ENCODE measurements around the gene TPP1. TPM values are rescaled to one million over a fixed set of nuclear protein-coding genes. Genes with fewer than 3 reads are reported as not detected.
A peak's percentile ranks its signal among the peaks of the same experiment; 100 is the strongest.

The TPP1 gene
- total and polyA plus RNA-seq, 2 of the 13 experiments (the other 11 are each of a cell fraction or from before 2014, with no cell fraction given): 13.9 to 74.6 TPM

DNA sequence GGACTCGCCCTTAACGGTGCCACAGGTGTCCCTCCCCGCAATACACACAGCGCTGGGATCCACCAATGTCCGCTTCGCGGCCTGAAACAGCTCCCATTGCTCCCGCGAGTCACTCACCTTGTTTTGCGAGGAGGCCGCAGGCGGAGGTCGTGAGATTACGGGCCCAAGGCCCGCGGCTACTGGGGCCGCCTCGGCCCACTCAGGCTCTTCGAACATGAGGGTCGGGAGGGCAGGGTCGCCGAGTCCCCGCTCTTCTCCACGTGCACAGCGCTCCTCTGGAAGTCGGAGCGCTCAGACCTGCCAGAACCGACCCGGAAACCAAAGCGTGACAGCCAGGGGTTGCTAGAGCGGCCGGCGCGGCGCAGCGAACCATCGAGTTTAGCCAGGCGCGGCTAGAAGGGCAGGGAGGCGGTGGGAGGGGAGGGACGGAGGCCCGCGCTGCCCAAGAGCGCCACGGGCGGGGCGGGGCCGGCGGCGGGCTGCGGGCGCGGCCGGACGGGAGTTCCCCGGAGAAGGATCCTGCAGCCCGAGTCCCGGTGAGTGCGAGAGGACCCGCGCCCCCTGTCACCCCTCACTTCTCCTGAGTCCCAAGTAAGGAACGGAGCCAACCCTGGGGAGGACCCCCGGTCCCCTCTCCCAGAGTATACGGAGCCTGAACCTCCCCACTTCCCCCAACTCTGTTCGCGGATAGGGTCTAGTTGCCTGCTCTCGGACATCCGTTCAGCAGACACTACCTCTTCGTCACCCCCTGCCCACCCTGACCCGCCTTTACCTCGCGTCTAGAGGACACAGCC lies 15.7 kb downstream of the TPP1 start, which contains the start of the genes ILK and RRP8 (continued):
- TF ChIP-seq, protein P1, sequence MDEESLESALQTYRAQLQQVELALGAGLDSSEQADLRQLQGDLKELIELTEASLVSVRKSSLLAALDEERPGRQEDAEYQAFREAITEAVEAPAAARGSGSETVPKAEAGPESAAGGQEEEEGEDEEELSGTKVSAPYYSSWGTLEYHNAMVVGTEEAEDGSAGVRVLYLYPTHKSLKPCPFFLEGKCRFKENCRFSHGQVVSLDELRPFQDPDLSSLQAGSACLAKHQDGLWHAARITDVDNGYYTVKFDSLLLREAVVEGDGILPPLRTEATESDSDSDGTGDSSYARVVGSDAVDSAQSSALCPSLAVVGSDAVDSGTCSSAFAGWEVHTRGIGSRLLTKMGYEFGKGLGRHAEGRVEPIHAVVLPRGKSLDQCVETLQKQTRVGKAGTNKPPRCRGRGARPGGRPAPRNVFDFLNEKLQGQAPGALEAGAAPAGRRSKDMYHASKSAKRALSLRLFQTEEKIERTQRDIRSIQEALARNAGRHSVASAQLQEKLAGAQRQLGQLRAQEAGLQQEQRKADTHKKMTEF (CRISPR knock-in tag; IDR thresholded peaks at IDR 0.05): peak; percentile 84
- peak; percentile 62 for TF ChIP-seq MEF2D (CRISPR knock-in tag; IDR thresholded peaks at IDR 0.05)
- no peak for TF ChIP-seq HHEX (CRISPR knock-in tag; IDR thresholded peaks at IDR 0.05)
- TF ChIP-seq, protein P2, sequence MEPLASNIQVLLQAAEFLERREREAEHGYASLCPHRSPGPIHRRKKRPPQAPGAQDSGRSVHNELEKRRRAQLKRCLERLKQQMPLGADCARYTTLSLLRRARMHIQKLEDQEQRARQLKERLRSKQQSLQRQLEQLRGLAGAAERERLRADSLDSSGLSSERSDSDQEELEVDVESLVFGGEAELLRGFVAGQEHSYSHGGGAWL (CRISPR knock-in tag; IDR thresholded peaks at IDR 0.05): peak; percentile 88
- peak; percentile 82; the same call in 1 of the 2 replicates for TF ChIP-seq ZNF839 (CRISPR knock-in tag; IDR thresholded peaks at IDR 0.05; ENCODE audit: borderline replicate concordance)
- peak; percentile 78 for TF ChIP-seq RNF2 (conservative IDR thresholded peaks at IDR 0.05; ENCODE audit: low read depth)
- TF ChIP-seq TCF7 (IDR thresholded peaks at IDR 0.05; ENCODE audit: low read depth): no peak
- TF ChIP-seq ZBTB21 (CRISPR knock-in tag; IDR thresholded peaks at IDR 0.05): no peak; the same call in 1 of the 2 replicates
- no peak for TF ChIP-seq ZSCAN20 (CRISPR knock-in tag; IDR thresholded peaks at IDR 0.05; ENCODE audit: borderline replicate concordance)
- TF ChIP-seq, protein P3, sequence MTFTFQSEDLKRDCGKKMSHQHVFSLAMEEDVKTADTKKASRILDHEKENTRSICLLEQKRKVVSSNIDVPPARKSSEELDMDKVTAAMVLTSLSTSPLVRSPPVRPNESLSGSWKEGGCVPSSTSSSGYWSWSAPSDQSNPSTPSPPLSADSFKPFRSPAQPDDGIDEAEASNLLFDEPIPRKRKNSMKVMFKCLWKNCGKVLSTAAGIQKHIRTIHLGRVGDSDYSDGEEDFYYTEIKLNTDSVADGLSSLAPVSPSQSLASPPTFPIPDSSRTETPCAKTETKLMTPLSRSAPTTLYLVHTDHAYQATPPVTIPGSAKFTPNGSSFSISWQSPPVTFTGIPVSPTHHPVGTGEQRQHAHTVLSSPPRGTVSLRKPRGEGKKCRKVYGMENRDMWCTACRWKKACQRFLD (CRISPR knock-in tag; IDR thresholded peaks at IDR 0.05; ENCODE audit: borderline replicate concordance): peak; percentile 62; the same call in 1 of the 2 replicates

All from HepG2 (cell line).